ENCODE data around the gene FAHD2A. TPM values are rescaled to one million over a fixed set of nuclear protein-coding genes. Genes with fewer than 3 reads are reported as not detected.

The FAHD2A gene
- total RNA-seq, 1 donor from 2014 or later = 42.2 TPM

GRCh38 chr2:95379371-95379831 is 23.1 kb upstream of the FAHD2A start:
- DNase-seq (ENCODE audit: low read depth, low spot score) = no peak
- Mint-ChIP-seq H3K4me3 (no peak overlapping the region), H3K27me3 (ENCODE audit: low read depth) (no peaks in the 10 kb centered on the region), H3K27ac (ENCODE audit: unreplicated experiment) (no peak overlapping the region), H3K9me3 (no peaks in the 10 kb centered on the region), H3K36me3 (ENCODE audit: low read depth) (no peaks in the 10 kb centered on the region), H3K4me1 (no peaks in the 10 kb centered on the region)
- TF ChIP-seq CTCF (conservative IDR thresholded peaks at IDR 0.05) = peak; percentile 26

GRCh38 chr2:95380280-95380679 is 22.2 kb upstream of the FAHD2A start:
- Mint-ChIP-seq H3K27ac (ENCODE audit: unreplicated experiment) (no peak overlapping the region), H3K4me3 (no peak overlapping the region), H3K36me3 (ENCODE audit: low read depth) (no peaks in the 10 kb centered on the region), H3K4me1 (no peaks in the 10 kb centered on the region), H3K27me3 (ENCODE audit: low read depth) (no peaks in the 10 kb centered on the region), H3K9me3 (no peaks in the 10 kb centered on the region)
- TF ChIP-seq CTCF (conservative IDR thresholded peaks at IDR 0.05) = no peak
- DNase-seq (ENCODE audit: low read depth, low spot score) = no peak

GRCh38 chr2:95380731-95381130 is 21.8 kb upstream of the FAHD2A start:
- no peak for DNase-seq (ENCODE audit: low read depth, low spot score)
- H3K36me3 Mint-ChIP-seq (ENCODE audit: low read depth) = no peaks in the 10 kb centered on the region
- no peak for TF ChIP-seq CTCF (conservative IDR thresholded peaks at IDR 0.05)
- H3K9me3 Mint-ChIP-seq = no peaks in the 10 kb centered on the region
- H3K27ac Mint-ChIP-seq (ENCODE audit: unreplicated experiment) = no peak overlapping the region
- H3K27me3 Mint-ChIP-seq (ENCODE audit: low read depth) = no peaks in the 10 kb centered on the region
- no peaks in the 10 kb centered on the region for H3K4me1 Mint-ChIP-seq
- no peak overlapping the region for H3K4me3 Mint-ChIP-seq

GRCh38 chr2:95381212-95382191 is 21.0 kb upstream of the FAHD2A start:
- no peaks in the 10 kb centered on the region for H3K36me3 Mint-ChIP-seq (ENCODE audit: low read depth)
- no peak overlapping the region for H3K4me3 Mint-ChIP-seq
- no peaks in the 10 kb centered on the region for H3K27me3 Mint-ChIP-seq (ENCODE audit: low read depth)
- no peaks in the 10 kb centered on the region for H3K9me3 Mint-ChIP-seq
- no peak for DNase-seq (ENCODE audit: low read depth, low spot score)
- TF ChIP-seq CTCF (conservative IDR thresholded peaks at IDR 0.05) = no peak
- H3K4me1 Mint-ChIP-seq = no peaks in the 10 kb centered on the region
- H3K27ac Mint-ChIP-seq (ENCODE audit: unreplicated experiment) = no peak overlapping the region

GRCh38 chr2:95382192-95382591 is 20.3 kb upstream of the FAHD2A start:
- no peaks in the 10 kb centered on the region for H3K36me3 Mint-ChIP-seq (ENCODE audit: low read depth)
- H3K4me3 Mint-ChIP-seq = no peak overlapping the region
- no peaks in the 10 kb centered on the region for H3K9me3 Mint-ChIP-seq
- no peaks in the 10 kb centered on the region for H3K4me1 Mint-ChIP-seq
- H3K27ac Mint-ChIP-seq (ENCODE audit: unreplicated experiment) = no peak overlapping the region
- no peak for DNase-seq (ENCODE audit: low read depth, low spot score)
- TF ChIP-seq CTCF (conservative IDR thresholded peaks at IDR 0.05) = no peak
- H3K27me3 Mint-ChIP-seq (ENCODE audit: low read depth) = no peaks in the 10 kb centered on the region

Measured in neural crest cell (in vitro differentiated cells).